OCI-LY1 (cell line): ENCODE data around the gene HPDL.

Source experiments
- H2AFZ ChIP-seq: fragments of 200-600 bp; sonication (generic), shearing (Covaris generic); 2 replicates; pipeline ENCODE4 v1.6.0; 2014; ENCODE audit warnings: antibody characterized with exemption, mild to moderate bottlenecking, low read length
- H3F3A ChIP-seq: fragments of 200-600 bp; sonication (generic), shearing (Covaris generic); 2 replicates; pipeline ENCODE4 v1.6.0; 2014; ENCODE audit warnings: mild to moderate bottlenecking, antibody characterized with exemption, low read length, moderate library complexity; ENCODE audit not compliant: insufficient read depth
- H3K27ac ChIP-seq: fragments of 200-600 bp; sonication (generic); 2 replicates; pipeline ENCODE4 v1.5.1; 2014; ENCODE audit warnings: low read length, mixed run types, mild to moderate bottlenecking, low read depth; ENCODE audit not compliant: poor library complexity, severe bottlenecking
- H3K27me3 ChIP-seq: fragments of 200-600 bp; sonication (generic); 2 replicates; pipeline ENCODE4 v1.6.0; 2014; ENCODE audit warnings: antibody characterized with exemption, mild to moderate bottlenecking, low read length, moderate library complexity; ENCODE audit not compliant: insufficient read depth
- H3K36me3 ChIP-seq: fragments of 200-600 bp; sonication (generic); 2 replicates; pipeline ENCODE4 v1.6.1; 2014; ENCODE audit warnings: mild to moderate bottlenecking, antibody characterized with exemption, low read length, moderate library complexity, mixed read lengths; ENCODE audit not compliant: insufficient read depth
- H3K4me1 ChIP-seq: fragments of 200-600 bp; sonication (generic); 2 replicates; pipeline ENCODE4 v1.5.1; 2014; ENCODE audit warnings: mild to moderate bottlenecking, low read length, moderate library complexity; ENCODE audit not compliant: insufficient read depth, severe bottlenecking
- H3K4me2 ChIP-seq: fragments of 200-600 bp; sonication (generic), shearing (Covaris generic); 2 replicates; pipeline ENCODE4 v1.6.1; 2014; ENCODE audit warnings: low read length
- H3K4me3 ChIP-seq: fragments of 200-600 bp; sonication (generic); 2 replicates; pipeline ENCODE4 v1.5.1; 2014; ENCODE audit warnings: low read length, low read depth, mild to moderate bottlenecking, mixed read lengths; ENCODE audit not compliant: poor library complexity, severe bottlenecking
- H3K79me2 ChIP-seq: fragments of 200-600 bp; shearing (Covaris generic); 2 replicates; pipeline ENCODE4 v1.6.1; 2016; ENCODE audit warnings: mixed run types, low read length, mixed read lengths; ENCODE audit not compliant: insufficient read depth
- H3K9ac ChIP-seq: fragments of 200-600 bp; sonication (generic), shearing (Covaris generic); 2 replicates; pipeline ENCODE4 v1.6.1; 2014; ENCODE audit warnings: mild to moderate bottlenecking, low read length, mixed read lengths
- H3K9me2 ChIP-seq: fragments of 200-600 bp; sonication (generic), shearing (Covaris generic); 2 replicates; pipeline ENCODE4 v1.6.1; 2014; ENCODE audit warnings: low read depth, mild to moderate bottlenecking, low read length, mixed read lengths
- H3K9me3 ChIP-seq: fragments of 200-600 bp; shearing (Covaris generic); 2 replicates; pipeline ENCODE4 v1.6.1; 2014; ENCODE audit warnings: low read length, mixed read lengths
- H4K20me1 ChIP-seq: fragments of 200-600 bp; sonication (generic), shearing (Covaris generic); 2 replicates; pipeline ENCODE4 v1.6.0; 2016; ENCODE audit warnings: mild to moderate bottlenecking, low read length; ENCODE audit not compliant: insufficient read depth
- EZH2 ChIP-seq: fragments of 200-600 bp; sonication (generic), shearing (Covaris generic); IDR thresholded peaks from 2 replicates; pipeline ENCODE4 v1.8.0; 2017; ENCODE audit warnings: borderline replicate concordance, mixed run types, mild to moderate bottlenecking, antibody characterized with exemption, low read length, moderate library complexity, mixed read lengths
- TF ChIP-seq, protein P1 (sequence below): fragments of 200-600 bp; sonication (generic), shearing (Covaris generic); IDR thresholded peaks from 2 replicates; pipeline ENCODE4 v1.5.1; 2017; ENCODE audit warnings: mild to moderate bottlenecking, antibody characterized with exemption, low read length, moderate library complexity, mixed read lengths

Gene HPDL

GRCh38 chr1:45353685-45354084 is 27.0 kb downstream of the HPDL start:
- no peak for TF ChIP-seq EZH2
- TF ChIP-seq, protein P1, sequence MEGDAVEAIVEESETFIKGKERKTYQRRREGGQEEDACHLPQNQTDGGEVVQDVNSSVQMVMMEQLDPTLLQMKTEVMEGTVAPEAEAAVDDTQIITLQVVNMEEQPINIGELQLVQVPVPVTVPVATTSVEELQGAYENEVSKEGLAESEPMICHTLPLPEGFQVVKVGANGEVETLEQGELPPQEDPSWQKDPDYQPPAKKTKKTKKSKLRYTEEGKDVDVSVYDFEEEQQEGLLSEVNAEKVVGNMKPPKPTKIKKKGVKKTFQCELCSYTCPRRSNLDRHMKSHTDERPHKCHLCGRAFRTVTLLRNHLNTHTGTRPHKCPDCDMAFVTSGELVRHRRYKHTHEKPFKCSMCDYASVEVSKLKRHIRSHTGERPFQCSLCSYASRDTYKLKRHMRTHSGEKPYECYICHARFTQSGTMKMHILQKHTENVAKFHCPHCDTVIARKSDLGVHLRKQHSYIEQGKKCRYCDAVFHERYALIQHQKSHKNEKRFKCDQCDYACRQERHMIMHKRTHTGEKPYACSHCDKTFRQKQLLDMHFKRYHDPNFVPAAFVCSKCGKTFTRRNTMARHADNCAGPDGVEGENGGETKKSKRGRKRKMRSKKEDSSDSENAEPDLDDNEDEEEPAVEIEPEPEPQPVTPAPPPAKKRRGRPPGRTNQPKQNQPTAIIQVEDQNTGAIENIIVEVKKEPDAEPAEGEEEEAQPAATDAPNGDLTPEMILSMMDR: no peak
- Histone ChIP-seq H4K20me1 (no peaks in the 10 kb centered on the region), H3K27ac (no peak overlapping the region), H3K27me3 (no peaks in the 10 kb centered on the region), H3K9ac (no peak overlapping the region), H3K79me2 (no peaks in the 10 kb centered on the region), H3K4me1 (peaks cover 11% of the 10 kb centered on the region), H3K9me3 (no peaks in the 10 kb centered on the region), H3K9me2 (no peaks in the 10 kb centered on the region), H2AFZ (no peak overlapping the region), H3K4me2 (no peak overlapping the region), H3K4me3 (no peak overlapping the region), H3F3A (no peaks in the 10 kb centered on the region), H3K36me3 (no peaks in the 10 kb centered on the region)

GRCh38 chr1:45354838-45355237 is 28.1 kb downstream of the HPDL start:
- Histone ChIP-seq H3K9ac (no peak overlapping the region), H3K27me3 (no peaks in the 10 kb centered on the region), H3K79me2 (no peaks in the 10 kb centered on the region), H3K4me1 (peaks cover 14% of the 10 kb centered on the region), H3K4me3 (no peak overlapping the region), H3K36me3 (no peaks in the 10 kb centered on the region), H3F3A (no peaks in the 10 kb centered on the region), H3K27ac (no peak overlapping the region), H2AFZ (no peak overlapping the region), H4K20me1 (no peaks in the 10 kb centered on the region), H3K9me3 (no peaks in the 10 kb centered on the region), H3K4me2 (no peak overlapping the region), H3K9me2 (no peaks in the 10 kb centered on the region)
- TF ChIP-seq, protein P1: no peak
- TF ChIP-seq EZH2: no peak

DNA sequence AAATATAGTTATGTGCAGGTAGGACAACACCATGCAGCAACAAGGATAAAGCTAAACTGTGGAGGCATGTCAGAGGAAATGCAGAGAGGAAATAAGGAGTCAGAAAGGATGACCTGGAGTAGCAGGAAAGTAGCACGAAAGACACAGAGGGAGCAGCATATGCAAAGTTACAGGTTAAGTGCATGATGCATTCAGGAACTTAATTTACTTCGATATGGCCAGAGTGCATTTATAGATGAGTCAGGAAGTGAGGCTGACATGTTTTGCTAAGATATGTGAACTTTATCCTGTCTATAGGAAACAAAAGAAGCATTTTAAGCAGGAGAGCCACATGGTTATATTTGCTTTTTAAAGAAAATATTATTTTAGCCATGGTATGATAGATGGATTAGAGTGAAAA is 29.0 kb downstream of the HPDL start:
- H3K79me2 ChIP-seq: no peaks in the 10 kb centered on the region
- no peak overlapping the region for H3K4me3 ChIP-seq
- H3K36me3 ChIP-seq: no peaks in the 10 kb centered on the region
- H3K9me2 ChIP-seq: no peaks in the 10 kb centered on the region
- H4K20me1 ChIP-seq: no peaks in the 10 kb centered on the region
- H3K9ac ChIP-seq: no peak overlapping the region
- H2AFZ ChIP-seq: no peak overlapping the region
- H3K9me3 ChIP-seq: no peaks in the 10 kb centered on the region
- H3K27me3 ChIP-seq: no peaks in the 10 kb centered on the region
- no peak overlapping the region for H3K27ac ChIP-seq
- no peaks in the 10 kb centered on the region for H3F3A ChIP-seq
- peaks cover 19% of the 10 kb centered on the region for H3K4me1 ChIP-seq
- TF ChIP-seq, protein P1: no peak
- no peak for TF ChIP-seq EZH2
- H3K4me2 ChIP-seq: no peak overlapping the region
